GM23338 (cell line): ENCODE results near the gene DTHD1. TPM values are rescaled to one million over a fixed set of nuclear protein-coding genes. Genes with fewer than 3 reads are reported as not detected.

Experiments used
- ATAC-seq: fragments of 200-7000 bp; cut with Tn5 transposase; 3 replicates; pipeline ENCODE4 v1.9.1; 2020
- DNase-seq: peaks from one replicate; pipeline ENCODE4 v3.0.0-alpha.2; 2015; ENCODE audit warnings: low spot score
- H2AFZ ChIP-seq: fragments of 200-600 bp; sonication (generic); 2 replicates; pipeline ENCODE4 v1.8.0; 2016; ENCODE audit warnings: antibody characterized with exemption, mild to moderate bottlenecking, moderate library complexity
- H3F3A ChIP-seq: fragments of 200-600 bp; sonication (generic); replicated peaks from 2 replicates; pipeline ENCODE4 v1.8.0; 2017; ENCODE audit warnings: antibody characterized with exemption, mixed run types, low read depth
- H3K27ac ChIP-seq: fragments of 200-600 bp; sonication (generic); 2 replicates; pipeline ENCODE4 v1.6.1; 2016; ENCODE audit warnings: low read depth
- H3K27me3 ChIP-seq: fragments of 200-600 bp; sonication (generic); 2 replicates; pipeline ENCODE4 v1.8.0; 2016; ENCODE audit warnings: mild to moderate bottlenecking, mixed run types, moderate library complexity; ENCODE audit not compliant: insufficient read depth
- H3K36me3 ChIP-seq: fragments of 200-600 bp; sonication (generic); 2 replicates; pipeline ENCODE4 v1.8.0; 2016; ENCODE audit warnings: mild to moderate bottlenecking; ENCODE audit not compliant: insufficient read depth
- H3K4me1 ChIP-seq: fragments of 200-600 bp; sonication (generic); 2 replicates; pipeline ENCODE4 v1.8.0; 2016; ENCODE audit warnings: mild to moderate bottlenecking, moderate library complexity; ENCODE audit not compliant: insufficient read depth
- H3K4me2 ChIP-seq: fragments of 200-600 bp; sonication (generic); 2 replicates; pipeline ENCODE4 v1.7.1; 2017; ENCODE audit warnings: mixed run types
- H3K4me3 ChIP-seq: fragments of 200-600 bp; sonication (generic); 2 replicates; pipeline ENCODE4 v1.6.1; 2016; ENCODE audit warnings: mixed run types
- H3K79me2 ChIP-seq: fragments of 200-600 bp; sonication (generic); replicated peaks from 2 replicates; pipeline ENCODE4 v1.8.0; 2017; ENCODE audit warnings: mild to moderate bottlenecking; ENCODE audit not compliant: insufficient read depth
- H3K9me2 ChIP-seq: fragments of 200-600 bp; sonication (generic); 2 replicates; pipeline ENCODE4 v1.8.0; 2017; ENCODE audit not compliant: insufficient read depth
- H4K20me1 ChIP-seq: fragments of 200-600 bp; sonication (generic); replicated peaks from 2 replicates; pipeline ENCODE4 v1.8.0; 2017; ENCODE audit warnings: mild to moderate bottlenecking; ENCODE audit not compliant: insufficient read depth
- H3K27ac Mint-ChIP-seq: 2 replicates; pipeline ENCODE4 v1.8.0; 2020; ENCODE audit warnings: inconsistent platforms, mild to moderate bottlenecking, moderate library complexity, mixed read lengths
- H3K27me3 Mint-ChIP-seq: 3 replicates; pipeline ENCODE4 v1.8.0; 2022; ENCODE audit warnings: low read depth, mild to moderate bottlenecking, moderate library complexity, mixed read lengths, inconsistent platforms; ENCODE audit not compliant: insufficient read depth, poor library complexity
- H3K36me3 Mint-ChIP-seq: 3 replicates; pipeline ENCODE4 v1.8.0; 2021; ENCODE audit warnings: low read depth, mild to moderate bottlenecking, inconsistent platforms, moderate library complexity, mixed read lengths
- H3K4me1 Mint-ChIP-seq: 3 replicates; pipeline ENCODE4 v1.8.0; 2020; ENCODE audit warnings: mild to moderate bottlenecking, inconsistent platforms, mixed read lengths
- H3K4me3 Mint-ChIP-seq: 3 replicates; pipeline ENCODE4 v1.8.0; 2021; ENCODE audit warnings: moderate library complexity, mild to moderate bottlenecking, inconsistent platforms, mixed read lengths
- H3K9me3 Mint-ChIP-seq: 3 replicates; pipeline ENCODE4 v1.8.0; 2020; ENCODE audit warnings: moderate library complexity, mild to moderate bottlenecking, inconsistent platforms, mixed read lengths
- CREB1 ChIP-seq: fragments of 250-450 bp; sonication (Bioruptor Pico); IDR thresholded peaks from 2 replicates; pipeline ENCODE4 v1.5.0; 2020; ENCODE audit warnings: low read depth, mild to moderate bottlenecking, moderate library complexity
- EZH2 ChIP-seq: fragments of 200-600 bp; sonication (generic); IDR thresholded peaks from one replicate; pipeline ENCODE4 v1.8.0; 2017; ENCODE audit warnings: antibody characterized with exemption, mild to moderate bottlenecking, low read depth; ENCODE audit not compliant: unreplicated experiment
- EZH2phosphoT487 ChIP-seq: fragments of 200-600 bp; sonication (generic); IDR thresholded peaks from one replicate; pipeline ENCODE4 v1.8.1; 2018; ENCODE audit warnings: antibody characterized with exemption; ENCODE audit not compliant: unreplicated experiment
- JUNB ChIP-seq: IDR thresholded peaks from one replicate; pipeline ENCODE4 v1.6.1; 2016; ENCODE audit warnings: antibody characterized with exemption; ENCODE audit not compliant: unreplicated experiment
- NANOG ChIP-seq: IDR thresholded peaks from 2 replicates; pipeline ENCODE4 v1.6.1; 2016; ENCODE audit warnings: antibody characterized with exemption, borderline replicate concordance
- POLR2AphosphoS5 ChIP-seq: IDR thresholded peaks from 2 replicates; pipeline ENCODE4 v1.6.1; 2016; ENCODE audit warnings: antibody characterized with exemption, low read depth
- STAT1 ChIP-seq: IDR thresholded peaks from one replicate; pipeline ENCODE4 v1.6.1; 2016; ENCODE audit warnings: antibody characterized with exemption; ENCODE audit not compliant: unreplicated experiment
- ZNF114 ChIP-seq: fragments of 250-450 bp; sonication (Bioruptor Pico); IDR thresholded peaks from 2 replicates; pipeline ENCODE4 v1.5.0; 2020; ENCODE audit warnings: mild to moderate bottlenecking, moderate library complexity
- ZNF331 ChIP-seq: fragments of 250-450 bp; sonication (Bioruptor Pico); IDR thresholded peaks from 2 replicates; pipeline ENCODE4 v1.5.0; 2020; ENCODE audit warnings: low read depth, mild to moderate bottlenecking, moderate library complexity
- polyA plus RNA-seq: library from polyadenylated mRNA; unstranded; fragments of >200 nt; fragmentation: Nextera tagmentation; extraction: Ambion mirVana; gene quantifications from 2 replicates; pipeline ENCODE4 v1.2.1, GENCODE V29; 2016
- total RNA-seq: library from RNA; depleted of rRNA; stranded (reverse); fragments of >200 nt; shearing (Covaris generic); gene quantifications from 2 replicates; pipeline ENCODE4 v1.2.3, GENCODE V29; 2014
- TF ChIP-seq, protein P1 (sequence below): IDR thresholded peaks from one replicate; pipeline ENCODE4 v1.6.1; 2018; ENCODE audit warnings: antibody characterized with exemption; ENCODE audit not compliant: unreplicated experiment
- TF ChIP-seq, protein P2 (sequence below), 2 experiments: fragments of 200-600 bp in 1 of 2; sonication (generic) in 1 of 2; conservative IDR thresholded peaks; 2 replicates each; pipeline versions ENCODE4 v1.5.1 to v1.6.1; 2016 to 2017; ENCODE audit warnings: antibody characterized with exemption in 2 of 2, low read depth in 2 of 2, mild to moderate bottlenecking in 2 of 2, moderate library complexity in 1 of 2

The DTHD1 gene
- total and polyA plus RNA-seq, 2 experiments from 2014 or later = not detected

DNA sequence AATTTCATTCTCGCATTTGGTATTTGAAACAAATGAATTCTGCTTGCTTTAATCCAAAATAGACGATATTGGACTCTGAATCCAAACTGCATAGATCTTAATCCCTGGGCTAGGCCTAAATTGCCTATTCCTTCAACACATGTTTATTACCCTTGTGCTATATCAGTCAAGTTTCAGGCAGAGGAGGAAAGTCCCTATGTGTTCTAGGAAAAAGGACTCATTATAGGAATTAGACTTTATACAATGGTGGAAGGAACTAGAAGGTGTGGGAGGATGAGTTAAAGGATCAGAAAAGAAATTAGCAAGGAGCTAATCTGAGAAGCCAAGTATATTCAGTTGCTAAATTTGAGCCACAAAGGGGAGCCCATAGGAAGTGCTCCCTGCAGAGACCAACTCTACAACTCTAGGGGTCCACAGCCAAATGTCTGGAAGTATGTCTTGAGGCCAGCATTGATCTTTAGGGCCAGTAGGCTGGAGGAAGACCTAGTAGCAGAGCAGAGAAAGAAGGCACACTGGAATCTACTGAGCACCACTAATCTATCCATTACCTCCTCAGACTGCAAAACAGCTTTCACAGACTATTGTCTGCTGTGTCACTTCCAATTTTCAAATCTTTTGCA is 17.1 kb upstream of the DTHD1 start (continued):
- TF ChIP-seq, protein P1, sequence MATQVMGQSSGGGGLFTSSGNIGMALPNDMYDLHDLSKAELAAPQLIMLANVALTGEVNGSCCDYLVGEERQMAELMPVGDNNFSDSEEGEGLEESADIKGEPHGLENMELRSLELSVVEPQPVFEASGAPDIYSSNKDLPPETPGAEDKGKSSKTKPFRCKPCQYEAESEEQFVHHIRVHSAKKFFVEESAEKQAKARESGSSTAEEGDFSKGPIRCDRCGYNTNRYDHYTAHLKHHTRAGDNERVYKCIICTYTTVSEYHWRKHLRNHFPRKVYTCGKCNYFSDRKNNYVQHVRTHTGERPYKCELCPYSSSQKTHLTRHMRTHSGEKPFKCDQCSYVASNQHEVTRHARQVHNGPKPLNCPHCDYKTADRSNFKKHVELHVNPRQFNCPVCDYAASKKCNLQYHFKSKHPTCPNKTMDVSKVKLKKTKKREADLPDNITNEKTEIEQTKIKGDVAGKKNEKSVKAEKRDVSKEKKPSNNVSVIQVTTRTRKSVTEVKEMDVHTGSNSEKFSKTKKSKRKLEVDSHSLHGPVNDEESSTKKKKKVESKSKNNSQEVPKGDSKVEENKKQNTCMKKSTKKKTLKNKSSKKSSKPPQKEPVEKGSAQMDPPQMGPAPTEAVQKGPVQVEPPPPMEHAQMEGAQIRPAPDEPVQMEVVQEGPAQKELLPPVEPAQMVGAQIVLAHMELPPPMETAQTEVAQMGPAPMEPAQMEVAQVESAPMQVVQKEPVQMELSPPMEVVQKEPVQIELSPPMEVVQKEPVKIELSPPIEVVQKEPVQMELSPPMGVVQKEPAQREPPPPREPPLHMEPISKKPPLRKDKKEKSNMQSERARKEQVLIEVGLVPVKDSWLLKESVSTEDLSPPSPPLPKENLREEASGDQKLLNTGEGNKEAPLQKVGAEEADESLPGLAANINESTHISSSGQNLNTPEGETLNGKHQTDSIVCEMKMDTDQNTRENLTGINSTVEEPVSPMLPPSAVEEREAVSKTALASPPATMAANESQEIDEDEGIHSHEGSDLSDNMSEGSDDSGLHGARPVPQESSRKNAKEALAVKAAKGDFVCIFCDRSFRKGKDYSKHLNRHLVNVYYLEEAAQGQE = no peak
- no peak for TF ChIP-seq NANOG
- no peak for TF ChIP-seq CREB1 (CRISPR knock-in tag)
- no peak for TF ChIP-seq EZH2phosphoT487
- TF ChIP-seq ZNF331 (CRISPR knock-in tag) = no peak
- no peak for TF ChIP-seq STAT1
- TF ChIP-seq, protein P2, sequence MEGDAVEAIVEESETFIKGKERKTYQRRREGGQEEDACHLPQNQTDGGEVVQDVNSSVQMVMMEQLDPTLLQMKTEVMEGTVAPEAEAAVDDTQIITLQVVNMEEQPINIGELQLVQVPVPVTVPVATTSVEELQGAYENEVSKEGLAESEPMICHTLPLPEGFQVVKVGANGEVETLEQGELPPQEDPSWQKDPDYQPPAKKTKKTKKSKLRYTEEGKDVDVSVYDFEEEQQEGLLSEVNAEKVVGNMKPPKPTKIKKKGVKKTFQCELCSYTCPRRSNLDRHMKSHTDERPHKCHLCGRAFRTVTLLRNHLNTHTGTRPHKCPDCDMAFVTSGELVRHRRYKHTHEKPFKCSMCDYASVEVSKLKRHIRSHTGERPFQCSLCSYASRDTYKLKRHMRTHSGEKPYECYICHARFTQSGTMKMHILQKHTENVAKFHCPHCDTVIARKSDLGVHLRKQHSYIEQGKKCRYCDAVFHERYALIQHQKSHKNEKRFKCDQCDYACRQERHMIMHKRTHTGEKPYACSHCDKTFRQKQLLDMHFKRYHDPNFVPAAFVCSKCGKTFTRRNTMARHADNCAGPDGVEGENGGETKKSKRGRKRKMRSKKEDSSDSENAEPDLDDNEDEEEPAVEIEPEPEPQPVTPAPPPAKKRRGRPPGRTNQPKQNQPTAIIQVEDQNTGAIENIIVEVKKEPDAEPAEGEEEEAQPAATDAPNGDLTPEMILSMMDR (conservative IDR thresholded peaks at IDR 0.05; ENCODE audit: low read depth in 2 of 2) = no peak
- TF ChIP-seq EZH2 = no peak

DNA sequence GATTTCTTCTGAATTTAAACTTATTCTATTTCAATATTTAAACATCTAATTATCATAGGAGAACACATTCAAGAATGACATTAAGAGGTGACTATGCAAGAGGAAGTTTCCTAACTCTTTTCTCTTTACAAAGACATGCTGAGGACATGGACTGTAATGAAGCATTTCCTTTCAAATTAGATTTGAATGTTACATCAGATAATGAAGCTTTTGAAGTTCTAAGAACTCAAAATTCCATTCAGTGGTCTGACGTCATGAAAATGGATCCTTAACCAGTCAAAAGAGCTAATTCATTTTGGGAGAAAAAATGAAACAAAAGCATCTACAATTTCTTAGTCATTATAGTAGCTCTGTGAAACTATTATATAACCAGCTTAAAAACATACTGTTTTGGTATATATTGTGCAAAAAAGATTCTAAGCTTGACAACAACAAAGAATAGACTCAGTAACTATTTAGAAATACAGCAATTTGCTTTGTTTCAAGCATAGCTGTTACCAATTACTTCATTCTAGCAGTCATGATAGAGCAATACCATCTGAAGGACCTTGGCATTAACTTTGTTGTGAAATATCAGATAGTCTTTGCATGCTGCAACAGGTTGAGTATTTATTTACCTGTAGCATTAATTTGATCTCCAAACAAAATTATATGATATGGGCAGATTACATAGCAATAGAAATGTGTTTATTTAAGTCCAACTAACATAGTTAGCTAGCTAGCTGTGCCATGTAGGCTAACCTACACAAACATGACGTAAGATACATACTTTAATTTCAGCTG is 13.7 kb upstream of the DTHD1 start:
- Histone ChIP-seq H3K4me1 (peaks cover 17% of the 10 kb centered on the region), H3K9me2 (no peaks in the 10 kb centered on the region), H3K4me3 (no peak overlapping the region), H2AFZ (no peak overlapping the region), H3K79me2 (no peaks in the 10 kb centered on the region), H3K4me2 (no peak overlapping the region), H3K36me3 (no peaks in the 10 kb centered on the region), H4K20me1 (no peaks in the 10 kb centered on the region), H3K27me3 (no peaks in the 10 kb centered on the region), H3K27ac (no peak overlapping the region), H3F3A (no peaks in the 10 kb centered on the region)
- H3K27ac Mint-ChIP-seq = no peak overlapping the region
- H3K27me3 Mint-ChIP-seq = peaks cover 3% of the 10 kb centered on the region
- H3K9me3 Mint-ChIP-seq = no peaks in the 10 kb centered on the region
- ATAC-seq = no peak
- no peak overlapping the region for H3K4me3 Mint-ChIP-seq
- peaks cover 17% of the 10 kb centered on the region for H3K4me1 Mint-ChIP-seq
- no peaks in the 10 kb centered on the region for H3K36me3 Mint-ChIP-seq
- DNase-seq = no peak
- TF ChIP-seq ZNF331 (CRISPR knock-in tag) = no peak
- TF ChIP-seq POLR2AphosphoS5 = no peak
- no peak for TF ChIP-seq JUNB
- TF ChIP-seq, protein P2 (conservative IDR thresholded peaks at IDR 0.05; ENCODE audit: low read depth in 2 of 2) = no peak
- TF ChIP-seq EZH2phosphoT487 = no peak
- TF ChIP-seq CREB1 (CRISPR knock-in tag) = no peak
- TF ChIP-seq ZNF114 (CRISPR knock-in tag) = no peak
